Astrocyte of the spinal cord (primary cell): Measurements from ENCODE around the gene C2CD4D.
"Not testable (repeated sequence)": the region's sequence is repeated elsewhere in the genome, so short reads cannot be mapped to it uniquely, and the experiment has no call there.

Source experiments
- DNase-seq: peaks from one replicate; pipeline ENCODE4 v3.0.0; 2011; ENCODE audit warnings: low read depth, low spot score
- H3K4me3 ChIP-seq: 2 replicates; pipeline ENCODE4 v1.5.1; 2011; ENCODE audit warnings: low read depth, mild to moderate bottlenecking, low read length, moderate library complexity
- in situ Hi-C: cut with HindIII; loops from 2 replicates; pipeline ENCODE4 v1.10.0; 2017; ENCODE audit warnings: low sequenced_read_pairs
- TF ChIP-seq, protein P1 (sequence below): IDR thresholded peaks from 2 replicates; pipeline ENCODE4 v1.5.1; 2012; ENCODE audit warnings: low read depth, mild to moderate bottlenecking, low read length, inconsistent platforms

C2CD4D gene

DNA sequence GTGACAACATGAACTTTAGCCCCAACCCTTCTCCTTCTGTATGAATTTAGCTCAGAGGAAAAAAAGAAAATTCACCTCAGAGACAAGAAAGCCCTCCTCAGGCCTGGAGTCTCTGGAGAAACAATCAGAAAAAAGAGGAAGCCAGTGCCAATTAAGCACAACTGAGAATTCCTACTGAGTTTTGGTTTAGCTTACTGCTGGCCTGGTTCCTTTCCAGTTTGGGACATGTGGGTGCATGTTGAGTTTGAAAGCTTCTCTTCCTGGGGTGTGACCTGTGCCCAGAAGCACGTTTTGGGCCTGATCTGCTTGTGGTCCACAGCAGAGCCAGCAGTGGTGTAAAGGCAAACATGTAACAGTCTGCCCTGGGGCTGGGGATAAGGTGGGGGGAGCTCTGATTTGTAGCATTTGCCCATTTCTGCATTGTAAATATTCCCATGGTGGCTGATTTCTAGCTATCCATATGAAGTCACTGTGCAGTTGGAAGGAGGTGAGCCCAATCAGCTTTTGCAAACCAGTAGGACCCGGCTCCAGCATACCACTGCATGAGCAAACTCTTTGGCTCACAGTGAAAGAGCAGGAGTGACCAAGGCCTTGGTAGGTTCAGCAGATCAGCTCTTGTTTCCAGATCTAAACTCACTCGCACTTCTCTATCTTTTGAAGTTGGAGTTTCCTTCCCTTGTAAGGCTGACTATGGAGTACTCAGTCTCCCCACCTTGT, 18.6 kb upstream of the C2CD4D start:
- H3K4me3 ChIP-seq = no peak overlapping the region
- TF ChIP-seq, protein P1, sequence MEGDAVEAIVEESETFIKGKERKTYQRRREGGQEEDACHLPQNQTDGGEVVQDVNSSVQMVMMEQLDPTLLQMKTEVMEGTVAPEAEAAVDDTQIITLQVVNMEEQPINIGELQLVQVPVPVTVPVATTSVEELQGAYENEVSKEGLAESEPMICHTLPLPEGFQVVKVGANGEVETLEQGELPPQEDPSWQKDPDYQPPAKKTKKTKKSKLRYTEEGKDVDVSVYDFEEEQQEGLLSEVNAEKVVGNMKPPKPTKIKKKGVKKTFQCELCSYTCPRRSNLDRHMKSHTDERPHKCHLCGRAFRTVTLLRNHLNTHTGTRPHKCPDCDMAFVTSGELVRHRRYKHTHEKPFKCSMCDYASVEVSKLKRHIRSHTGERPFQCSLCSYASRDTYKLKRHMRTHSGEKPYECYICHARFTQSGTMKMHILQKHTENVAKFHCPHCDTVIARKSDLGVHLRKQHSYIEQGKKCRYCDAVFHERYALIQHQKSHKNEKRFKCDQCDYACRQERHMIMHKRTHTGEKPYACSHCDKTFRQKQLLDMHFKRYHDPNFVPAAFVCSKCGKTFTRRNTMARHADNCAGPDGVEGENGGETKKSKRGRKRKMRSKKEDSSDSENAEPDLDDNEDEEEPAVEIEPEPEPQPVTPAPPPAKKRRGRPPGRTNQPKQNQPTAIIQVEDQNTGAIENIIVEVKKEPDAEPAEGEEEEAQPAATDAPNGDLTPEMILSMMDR = no peak
- in situ Hi-C loops = no loop called here
- DNase-seq = no peak

DNA sequence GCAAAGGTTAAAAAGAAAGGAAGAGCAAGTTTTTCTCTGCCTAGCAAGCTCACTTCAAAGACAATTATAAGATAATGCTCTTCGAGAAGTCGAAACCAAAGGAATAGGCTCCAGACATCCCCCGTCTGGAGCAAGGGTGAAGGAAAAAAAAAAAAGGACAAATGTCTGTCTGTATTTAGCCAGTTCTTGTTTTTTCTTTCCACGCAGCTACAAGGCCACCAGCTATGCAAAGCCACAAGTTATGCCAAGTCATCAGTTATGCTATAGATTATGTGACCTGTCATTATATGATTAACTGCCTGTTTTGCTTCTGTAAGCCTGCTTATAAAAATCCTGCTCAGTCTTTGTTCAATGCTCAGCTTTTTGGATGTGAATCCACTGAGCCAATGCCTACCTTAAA, 16.3 kb upstream of the C2CD4D start:
- DNase-seq = no peak
- H3K4me3 ChIP-seq = no peak overlapping the region
- in situ Hi-C loops = no loop called here
- TF ChIP-seq, protein P1 = no peak

DNA sequence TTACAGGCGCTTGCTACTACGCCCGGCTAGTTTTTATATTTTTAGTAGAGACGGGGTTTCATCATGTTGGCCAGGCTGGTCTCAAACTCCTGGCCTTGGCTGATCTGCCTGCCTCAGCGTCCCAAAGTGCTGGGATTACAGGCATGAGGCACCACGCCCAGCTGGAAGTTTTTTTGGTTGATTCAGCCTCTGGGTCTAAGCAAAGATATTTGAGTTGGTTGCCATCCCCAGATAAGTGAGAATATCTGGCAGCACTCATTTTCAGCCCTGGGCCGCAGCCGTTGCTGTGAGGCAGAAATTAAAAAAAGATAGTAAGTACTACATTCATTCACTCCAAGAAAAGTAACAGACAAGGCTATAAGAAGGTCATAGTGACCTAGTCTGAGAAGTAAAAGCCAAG, 15.9 kb upstream of the C2CD4D start:
- H3K4me3 ChIP-seq, DNase-seq, in situ Hi-C loops: not testable (repeated sequence)

DNA sequence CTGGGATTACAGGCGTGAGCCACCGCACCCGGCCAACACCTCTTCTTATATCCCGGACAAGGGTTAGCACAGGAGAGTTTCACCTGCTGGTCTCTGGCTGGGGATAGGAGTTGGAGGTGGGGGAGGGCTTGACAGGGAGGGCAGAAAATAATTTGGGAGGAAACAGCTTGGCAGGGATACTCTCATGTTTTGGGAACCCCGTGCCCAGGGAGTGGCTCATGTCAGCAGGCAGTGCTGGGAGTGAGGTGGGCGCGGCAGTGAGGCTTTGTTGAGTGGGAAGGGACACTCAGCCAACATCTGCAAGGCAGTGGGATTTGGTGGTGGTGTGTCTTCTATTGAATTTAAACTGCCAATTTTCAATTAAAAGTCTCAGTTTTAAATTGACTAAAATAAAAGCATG, 15.0 kb upstream of the C2CD4D start:
- H3K4me3 ChIP-seq = no peak overlapping the region
- in situ Hi-C loops = no loop called here
- DNase-seq = no peak
- TF ChIP-seq, protein P1 = no peak

DNA sequence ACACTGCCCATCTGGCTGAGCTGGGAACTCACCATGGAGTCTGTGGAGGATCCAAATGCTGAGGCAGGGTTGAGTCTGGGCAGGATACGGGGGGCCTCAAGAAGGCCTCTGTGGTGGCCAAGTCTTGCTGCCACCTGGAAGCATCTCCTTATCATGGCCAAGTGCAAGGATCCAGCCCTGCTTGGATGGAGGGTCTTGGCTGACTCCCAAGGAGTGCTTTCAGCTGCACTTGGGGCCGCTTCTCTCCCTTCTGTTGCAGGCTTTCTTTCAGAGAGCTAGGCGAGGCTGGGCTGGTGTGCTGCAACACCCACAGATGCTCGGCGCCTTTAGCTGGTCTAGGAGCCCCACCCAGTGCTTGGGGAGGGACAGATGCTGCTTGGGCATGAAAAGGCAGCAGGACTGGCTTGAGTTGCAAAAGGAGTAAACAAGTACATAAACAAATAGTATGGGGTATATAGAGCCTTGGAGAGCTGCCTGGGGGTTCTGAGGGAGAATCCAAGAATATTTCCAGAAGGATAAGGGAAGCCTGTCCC, 13.9 kb upstream of the C2CD4D start, which contains the start of gene THEM5:
Gene THEM5, minus strand, starts transcription at position 302 of the 533 bp plus-strand sequence. Its CDS starts 147 bp downstream, at position 155.
- in situ Hi-C loops = no loop called here
- no peak for DNase-seq
- TF ChIP-seq, protein P1 = no peak

DNA sequence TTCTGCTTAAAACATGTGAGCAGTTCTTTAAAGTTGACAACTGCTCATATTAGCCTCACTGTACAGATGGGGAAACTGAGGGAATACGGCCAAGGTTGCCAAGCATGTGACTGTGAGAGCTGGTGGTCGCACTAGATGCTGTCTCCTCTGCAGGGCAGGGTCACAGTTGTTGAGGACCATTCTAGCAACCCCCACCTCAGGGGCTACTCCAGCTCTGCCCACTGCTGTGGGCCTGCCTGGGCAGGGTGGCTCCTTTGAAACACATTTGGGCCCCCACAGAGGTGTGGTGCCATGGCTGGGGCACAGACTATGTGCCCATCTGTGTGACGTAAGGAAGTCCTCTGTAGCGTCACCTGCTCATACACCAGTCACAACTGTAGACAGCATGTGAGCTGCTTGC, 13.1 kb upstream of the C2CD4D start:
- no peak for DNase-seq
- in situ Hi-C loops = no loop called here
- H3K4me3 ChIP-seq = no peak overlapping the region
- TF ChIP-seq, protein P1 = no peak

More for the DNA sequence above, 13.9 kb upstream of the C2CD4D start, which contains the start of gene THEM5:
- no peak within 1 kb of the TSS for H3K4me3 ChIP-seq

DNA sequence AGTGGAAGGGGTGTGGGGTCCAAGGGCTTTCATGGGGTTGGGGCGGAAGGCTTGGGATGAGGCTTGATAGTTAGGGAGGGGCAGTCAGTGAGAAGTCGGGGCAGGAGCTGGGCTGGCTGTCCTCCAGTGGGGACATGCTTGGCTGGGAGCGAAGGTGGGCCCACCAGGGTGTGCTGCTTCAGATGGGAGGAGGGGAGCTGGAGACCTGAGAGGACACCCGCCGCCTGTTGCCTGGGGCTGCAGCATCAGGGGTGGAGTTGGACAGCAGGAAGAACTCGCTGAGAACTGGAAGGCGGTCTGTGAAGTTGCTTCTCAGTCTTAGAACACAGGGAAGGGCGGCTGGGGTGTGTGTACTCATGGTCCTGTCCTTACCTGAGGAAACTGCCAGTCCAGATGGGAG, 12.3 kb upstream of the C2CD4D start:
- in situ Hi-C loops = no loop called here

More for the DNA sequence above, 12.3 kb upstream of the C2CD4D start:
- H3K4me3 ChIP-seq = no peak overlapping the region
- no peak for DNase-seq
- TF ChIP-seq, protein P1 = no peak
